Muscle layer of colon (tissue), 2 donors: ENCODE measurements around the gene PDE8B.
A peak's percentile ranks its signal among the peaks of the same experiment; 100 is the strongest.

Experiments
- H3K27ac ChIP-seq: one replicate; pipeline ENCODE4 v1.7.0; 2013; ENCODE audit warnings: low read depth, mild to moderate bottlenecking, low read length, moderate library complexity
- H3K27me3 ChIP-seq, 2 donors: one replicate each; pipeline ENCODE4 v1.7.0; 2013; ENCODE audit warnings: low read length in 2 of 2, mild to moderate bottlenecking in 2 of 2; ENCODE audit not compliant: insufficient read depth in 2 of 2, control insufficient read depth in 1 of 2
- H3K36me3 ChIP-seq: one replicate; pipeline ENCODE4 v1.7.0; 2013; ENCODE audit warnings: mild to moderate bottlenecking, low read length; ENCODE audit not compliant: insufficient read depth
- H3K4me1 ChIP-seq: one replicate; pipeline ENCODE4 v1.7.0; 2013; ENCODE audit warnings: mild to moderate bottlenecking, low read length; ENCODE audit not compliant: insufficient read depth
- H3K4me3 ChIP-seq, 2 donors: one replicate each; pipeline ENCODE4 v1.7.0; 2013; ENCODE audit warnings: low read length in 2 of 2, low read depth in 1 of 2, mild to moderate bottlenecking in 1 of 2, moderate library complexity in 1 of 2
- H3K9ac ChIP-seq: one replicate; pipeline ENCODE4 v1.7.0; 2013; ENCODE audit warnings: low read length
- H3K9me3 ChIP-seq: one replicate; pipeline ENCODE4 v1.7.0; 2013; ENCODE audit warnings: mild to moderate bottlenecking, low read length
- donor health status: abdominal sarcoma.
- donor health status: Adenocarcinoma of cecum.

Gene PDE8B

GRCh38 chr5:77210091-77210963 is at the start of gene PDE8B:
Gene PDE8B, plus strand, starts transcription at chr5:77210680. Its CDS starts 246 bp downstream, at chr5:77210926.
- H3K27ac ChIP-seq, result no peak within 1 kb of the TSS
- H3K36me3 ChIP-seq, result no peaks in the 10 kb centered on the region
- H3K27me3 ChIP-seq, result peaks cover 5 to 7% of the 10 kb centered on the region in 2 donors
- peaks cover 6% of the 10 kb centered on the region for H3K4me1 ChIP-seq
- H3K4me3 ChIP-seq, result peak within 1 kb of the TSS; percentile 56 to 68
- H3K9me3 ChIP-seq, result no peaks in the 10 kb centered on the region
- peak within 1 kb of the TSS; percentile 22 for H3K9ac ChIP-seq

- no peak overlapping the region for H3K4me3 ChIP-seq
- H3K27ac ChIP-seq, result no peak overlapping the region
- H3K36me3 ChIP-seq, result no peaks in the 10 kb centered on the region
- peaks cover 11% of the 10 kb centered on the region for H3K4me1 ChIP-seq
- H3K27me3 ChIP-seq, result no peaks in the 10 kb centered on the region
- H3K9ac ChIP-seq, result no peak overlapping the region
- H3K9me3 ChIP-seq, result no peaks in the 10 kb centered on the region
These were observed 47.0 kb upstream of the PDE8B start for GRCh38 chr5:77163453-77163852.

- H3K4me1 ChIP-seq, result peaks cover 17% of the 10 kb centered on the region
- H3K9ac ChIP-seq, result no peak overlapping the region
- no peak overlapping the region for H3K27ac ChIP-seq
- no peaks in the 10 kb centered on the region for H3K9me3 ChIP-seq
- H3K36me3 ChIP-seq, result no peaks in the 10 kb centered on the region
- no peak overlapping the region for H3K4me3 ChIP-seq
- H3K27me3 ChIP-seq, result no peaks in the 10 kb centered on the region
These were observed 43.4 kb upstream of the PDE8B start for GRCh38 chr5:77167063-77167462.

GRCh38 chr5:77167695-77168121 is 42.8 kb upstream of the PDE8B start:
- no peak overlapping the region for H3K4me3 ChIP-seq
- no peaks in the 10 kb centered on the region for H3K36me3 ChIP-seq
- H3K4me1 ChIP-seq, result peaks cover 17% of the 10 kb centered on the region
- peak overlapping the region; percentile 16 for H3K27ac ChIP-seq
- H3K9ac ChIP-seq, result no peak overlapping the region
- H3K9me3 ChIP-seq, result no peaks in the 10 kb centered on the region
- no peaks in the 10 kb centered on the region for H3K27me3 ChIP-seq

GRCh38 chr5:77168161-77168878 is 42.2 kb upstream of the PDE8B start:
- Histone ChIP-seq H3K27me3 (no peaks in the 10 kb centered on the region), H3K9ac (no peak overlapping the region), H3K4me1 (peaks cover 17% of the 10 kb centered on the region), H3K9me3 (no peaks in the 10 kb centered on the region), H3K4me3 (peak overlapping the region in 1 of 2 donors; percentile 30), H3K36me3 (no peaks in the 10 kb centered on the region), H3K27ac (peak overlapping the region; percentile 16)

- H3K4me3 ChIP-seq, result peak overlapping the region in 1 of 2 donors; percentile 30
- no peak overlapping the region for H3K9ac ChIP-seq
- H3K27me3 ChIP-seq, result no peaks in the 10 kb centered on the region
- no peaks in the 10 kb centered on the region for H3K36me3 ChIP-seq
- H3K4me1 ChIP-seq, result peaks cover 17% of the 10 kb centered on the region
- H3K27ac ChIP-seq, result no peak overlapping the region
- no peaks in the 10 kb centered on the region for H3K9me3 ChIP-seq
These were observed 41.6 kb upstream of the PDE8B start for GRCh38 chr5:77168879-77169244.

GRCh38 chr5:77170196-77170890 is 40.1 kb upstream of the PDE8B start:
- Histone ChIP-seq H3K4me1 (peaks cover 17% of the 10 kb centered on the region), H3K27ac (no peak overlapping the region), H3K9ac (no peak overlapping the region), H3K36me3 (no peaks in the 10 kb centered on the region), H3K27me3 (no peaks in the 10 kb centered on the region), H3K9me3 (no peaks in the 10 kb centered on the region), H3K4me3 (no peak overlapping the region)

- no peak overlapping the region for H3K27ac ChIP-seq
These were observed 39.2 kb upstream of the PDE8B start for GRCh38 chr5:77171141-77171910.

GRCh38 chr5:77172713-77173328 is 37.7 kb upstream of the PDE8B start:
- Histone ChIP-seq H3K36me3 (no peaks in the 10 kb centered on the region), H3K9ac (no peak overlapping the region), H3K27me3 (no peaks in the 10 kb centered on the region), H3K4me1 (peaks cover 12% of the 10 kb centered on the region), H3K4me3 (no peak overlapping the region), H3K9me3 (no peaks in the 10 kb centered on the region), H3K27ac (no peak overlapping the region)

More at GRCh38 chr5:77171141-77171910, 39.2 kb upstream of the PDE8B start:
- no peaks in the 10 kb centered on the region for H3K36me3 ChIP-seq
- H3K27me3 ChIP-seq, result no peaks in the 10 kb centered on the region
- no peak overlapping the region for H3K4me3 ChIP-seq
- peaks cover 17% of the 10 kb centered on the region for H3K4me1 ChIP-seq
- no peak overlapping the region for H3K9ac ChIP-seq
- no peaks in the 10 kb centered on the region for H3K9me3 ChIP-seq

GRCh38 chr5:77174526-77174925 is 36.0 kb upstream of the PDE8B start:
- H3K27me3 ChIP-seq, result no peaks in the 10 kb centered on the region
- H3K9me3 ChIP-seq, result no peaks in the 10 kb centered on the region
- no peaks in the 10 kb centered on the region for H3K36me3 ChIP-seq
- H3K4me1 ChIP-seq, result no peaks in the 10 kb centered on the region
- H3K9ac ChIP-seq, result no peak overlapping the region
- H3K4me3 ChIP-seq, result no peak overlapping the region
- no peak overlapping the region for H3K27ac ChIP-seq
